ENCODE results near the gene KRT28. TPM values are rescaled to one million over a fixed set of nuclear protein-coding genes. Genes with fewer than 3 reads are reported as not detected.

KRT28 gene
- not detected in 2 replicates for total RNA-seq
- not detected for polyA plus RNA-seq (2012)

- no peak for DNase-seq (ENCODE audit: low read depth)
Measured at GRCh38 chr17:40799859-40800258, at the start of gene KRT28. KRT28 (minus strand) TSS chr17:40799959; CDS start chr17:40799893, 66 bp downstream.

- DNase-seq (ENCODE audit: low read depth), result no peak
Measured at GRCh38 chr17:40848583-40849235, 49.0 kb upstream of the KRT28 start.

GRCh38 chr17:40846515-40847144 lies 46.9 kb upstream of the KRT28 start:
- peak; percentile 49 for DNase-seq (ENCODE audit: low read depth)

- no peak for DNase-seq (ENCODE audit: low read depth)
Measured at GRCh38 chr17:40844671-40845107, 44.9 kb upstream of the KRT28 start.

GRCh38 chr17:40843242-40843641 lies 43.5 kb upstream of the KRT28 start:
- DNase-seq (ENCODE audit: low read depth), result no peak

- DNase-seq (ENCODE audit: low read depth), result no peak
Measured at GRCh38 chr17:40841246-40841645, 41.5 kb upstream of the KRT28 start.

- DNase-seq (ENCODE audit: low read depth), result no peak
Measured at GRCh38 chr17:40839194-40839593, 39.4 kb upstream of the KRT28 start.

- no peak for DNase-seq (ENCODE audit: low read depth)
Measured at GRCh38 chr17:40836020-40836419, 36.3 kb upstream of the KRT28 start.

GRCh38 chr17:40833882-40834281 lies 34.1 kb upstream of the KRT28 start:
- no peak for DNase-seq (ENCODE audit: low read depth)

- DNase-seq (ENCODE audit: low read depth), result no peak
Measured at GRCh38 chr17:40832840-40833239, 33.1 kb upstream of the KRT28 start.

GRCh38 chr17:40830085-40830776 lies 30.5 kb upstream of the KRT28 start:
- DNase-seq (ENCODE audit: low read depth), result no peak

- no peak for DNase-seq (ENCODE audit: low read depth)
Measured at GRCh38 chr17:40828454-40829044, 28.8 kb upstream of the KRT28 start.

- no peak for DNase-seq (ENCODE audit: low read depth)
Measured at GRCh38 chr17:40827746-40828453, 28.1 kb upstream of the KRT28 start.

GRCh38 chr17:40825599-40825998 lies 25.8 kb upstream of the KRT28 start:
- DNase-seq (ENCODE audit: low read depth), result no peak

- DNase-seq (ENCODE audit: low read depth), result no peak
Measured at GRCh38 chr17:40824015-40824832, 24.5 kb upstream of the KRT28 start.

- DNase-seq (ENCODE audit: low read depth), result no peak
Measured at GRCh38 chr17:40822132-40822812, 22.5 kb upstream of the KRT28 start, which contains the start of gene KRT10. KRT10 (minus strand) TSS chr17:40822614; CDS start chr17:40822585, 29 bp downstream.

- no peak for DNase-seq (ENCODE audit: low read depth)
Measured at GRCh38 chr17:40821536-40821935, 21.8 kb upstream of the KRT28 start.

- DNase-seq (ENCODE audit: low read depth), result no peak
Measured at GRCh38 chr17:40820228-40820838, 20.6 kb upstream of the KRT28 start.

GRCh38 chr17:40819528-40820125 lies 19.9 kb upstream of the KRT28 start:
- DNase-seq (ENCODE audit: low read depth), result peak; percentile 44

Data from myocyte (in vitro differentiated cells).